Parathyroid adenoma (tissue), 2 donors: ENCODE measurements around the gene PDS5B.
"Not testable (repeated sequence)": the region's sequence is repeated elsewhere in the genome, so short reads cannot be mapped to it uniquely, and the experiment has no call there.

Experiments
- H2AFZ ChIP-seq: fragments of 300-600 bp; sonication (generic); one replicate; pipeline ENCODE4 v1.7.0; 2017; ENCODE audit warnings: antibody characterized with exemption, mild to moderate bottlenecking
- H3K27ac ChIP-seq: fragments of 300-600 bp; sonication (generic); one replicate; pipeline ENCODE4 v1.7.0; 2017
- H3K27me3 ChIP-seq: fragments of 300-600 bp; sonication (generic); one replicate; pipeline ENCODE4 v1.7.0; 2017; ENCODE audit warnings: low read length; ENCODE audit not compliant: control insufficient read depth, insufficient read depth
- H3K36me3 ChIP-seq: fragments of 300-600 bp; sonication (generic); one replicate; pipeline ENCODE4 v1.7.0; 2017; ENCODE audit warnings: low read length; ENCODE audit not compliant: control insufficient read depth, insufficient read depth
- H3K4me1 ChIP-seq: fragments of 300-600 bp; sonication (generic); one replicate; pipeline ENCODE4 v1.7.0; 2017; ENCODE audit warnings: control low read depth
- H3K4me2 ChIP-seq: fragments of 300-600 bp; sonication (generic); one replicate; pipeline ENCODE4 v1.7.0; 2017; ENCODE audit warnings: low read length
- H3K4me3 ChIP-seq: fragments of 300-600 bp; sonication (generic); one replicate; pipeline ENCODE4 v1.7.0; 2017; ENCODE audit warnings: low read depth, low read length
- H3K79me2 ChIP-seq: fragments of 300-600 bp; sonication (generic); one replicate; pipeline ENCODE4 v1.7.0; 2017; ENCODE audit warnings: control low read depth
- H3K9ac ChIP-seq: fragments of 300-600 bp; sonication (generic); one replicate; pipeline ENCODE4 v1.7.0; 2017; ENCODE audit warnings: mild to moderate bottlenecking
- H3K9me3 ChIP-seq: fragments of 300-600 bp; sonication (generic); one replicate; pipeline ENCODE4 v1.7.0; 2017; ENCODE audit warnings: low read length; ENCODE audit not compliant: control insufficient read depth
- TF ChIP-seq, protein P1 (sequence below): fragments of 300-600 bp; sonication (generic); IDR thresholded peaks from one replicate; pipeline ENCODE4 v1.7.0; 2017; ENCODE audit warnings: antibody characterized with exemption, mild to moderate bottlenecking
- donor health status: primary hyperparathyroidism.

PDS5B gene

DNA sequence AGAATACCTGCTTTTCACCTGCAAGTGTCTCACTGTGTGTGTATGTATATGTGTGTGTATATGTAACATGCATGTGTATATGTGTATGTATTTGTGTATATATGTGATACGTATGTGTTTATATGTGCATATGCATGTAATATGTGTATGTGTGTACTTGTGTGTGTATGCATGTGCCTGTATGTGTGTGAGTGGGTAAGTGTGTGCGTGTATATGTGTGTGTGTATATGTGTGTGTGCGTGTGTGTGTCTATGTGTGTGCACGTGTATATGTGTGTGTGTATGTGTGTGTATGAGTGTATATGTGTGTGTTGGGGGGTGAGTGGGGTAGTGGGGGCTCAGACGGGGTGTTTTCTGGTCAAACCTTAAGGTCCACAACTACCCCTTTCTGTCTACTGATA lies 237.3 kb downstream of the PDS5B start:
- Histone ChIP-seq H3K4me1 (no peaks in the 10 kb centered on the region), H3K9ac (no peak overlapping the region), H2AFZ (no peak overlapping the region), H3K4me2 (no peak overlapping the region), H3K27me3 (no peaks in the 10 kb centered on the region), H3K36me3 (no peaks in the 10 kb centered on the region), H3K4me3 (no peak overlapping the region), H3K27ac (no peak overlapping the region), H3K79me2 (no peaks in the 10 kb centered on the region), H3K9me3 (no peaks in the 10 kb centered on the region)
- TF ChIP-seq, protein P1, sequence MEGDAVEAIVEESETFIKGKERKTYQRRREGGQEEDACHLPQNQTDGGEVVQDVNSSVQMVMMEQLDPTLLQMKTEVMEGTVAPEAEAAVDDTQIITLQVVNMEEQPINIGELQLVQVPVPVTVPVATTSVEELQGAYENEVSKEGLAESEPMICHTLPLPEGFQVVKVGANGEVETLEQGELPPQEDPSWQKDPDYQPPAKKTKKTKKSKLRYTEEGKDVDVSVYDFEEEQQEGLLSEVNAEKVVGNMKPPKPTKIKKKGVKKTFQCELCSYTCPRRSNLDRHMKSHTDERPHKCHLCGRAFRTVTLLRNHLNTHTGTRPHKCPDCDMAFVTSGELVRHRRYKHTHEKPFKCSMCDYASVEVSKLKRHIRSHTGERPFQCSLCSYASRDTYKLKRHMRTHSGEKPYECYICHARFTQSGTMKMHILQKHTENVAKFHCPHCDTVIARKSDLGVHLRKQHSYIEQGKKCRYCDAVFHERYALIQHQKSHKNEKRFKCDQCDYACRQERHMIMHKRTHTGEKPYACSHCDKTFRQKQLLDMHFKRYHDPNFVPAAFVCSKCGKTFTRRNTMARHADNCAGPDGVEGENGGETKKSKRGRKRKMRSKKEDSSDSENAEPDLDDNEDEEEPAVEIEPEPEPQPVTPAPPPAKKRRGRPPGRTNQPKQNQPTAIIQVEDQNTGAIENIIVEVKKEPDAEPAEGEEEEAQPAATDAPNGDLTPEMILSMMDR: no peak

DNA sequence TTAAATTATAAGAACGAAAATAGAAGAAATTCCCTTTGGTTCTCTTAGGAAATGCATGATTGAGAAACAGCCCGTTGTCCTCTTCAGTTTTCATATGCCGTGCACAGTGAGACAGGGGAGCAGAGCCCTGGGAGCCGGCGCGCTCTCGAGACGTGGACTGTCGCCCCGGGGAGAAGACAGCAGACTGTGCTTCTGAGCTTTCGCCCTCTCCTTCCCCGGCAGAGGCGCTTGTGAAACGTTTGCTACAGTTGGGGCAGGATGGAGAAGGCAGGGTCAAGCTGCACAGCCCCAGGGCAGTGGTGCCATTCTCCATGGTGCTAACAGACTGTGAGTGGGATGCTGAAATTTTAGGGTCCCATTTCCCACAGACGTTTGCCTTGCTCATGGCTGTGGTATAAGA lies 237.8 kb downstream of the PDS5B start:
- Histone ChIP-seq H3K27ac (no peak overlapping the region), H3K27me3 (no peaks in the 10 kb centered on the region), H3K9ac (no peak overlapping the region), H3K9me3 (no peaks in the 10 kb centered on the region), H3K36me3 (no peaks in the 10 kb centered on the region), H2AFZ (no peak overlapping the region), H3K4me1 (no peaks in the 10 kb centered on the region), H3K79me2 (no peaks in the 10 kb centered on the region), H3K4me2 (no peak overlapping the region), H3K4me3 (no peak overlapping the region)
- TF ChIP-seq, protein P1: no peak

DNA sequence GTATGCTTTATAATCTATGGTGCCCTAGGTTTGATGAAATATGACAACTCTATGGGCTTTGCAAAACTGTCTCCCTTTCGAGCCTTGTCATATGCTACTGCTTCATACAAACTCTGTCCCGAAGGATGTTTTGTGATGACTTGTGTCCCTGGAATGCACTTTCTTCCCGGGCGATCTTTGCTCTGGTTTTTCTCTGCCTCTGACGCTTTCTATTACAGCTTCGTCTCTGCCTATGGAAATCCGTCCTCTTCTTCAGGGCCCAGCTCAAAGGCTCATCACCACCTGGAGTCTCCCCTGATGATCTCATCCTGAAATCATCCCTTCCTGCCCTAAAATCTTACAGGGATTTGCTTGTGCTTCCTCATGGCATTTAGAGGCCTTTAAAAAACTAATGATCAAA lies 238.4 kb downstream of the PDS5B start:
- TF ChIP-seq, protein P1: no peak
- no peaks in the 10 kb centered on the region for H3K27me3 ChIP-seq
- no peak overlapping the region for H3K4me2 ChIP-seq
- H3K4me3 ChIP-seq: no peak overlapping the region
- no peak overlapping the region for H2AFZ ChIP-seq
- no peak overlapping the region for H3K9ac ChIP-seq
- peaks cover 2% of the 10 kb centered on the region for H3K4me1 ChIP-seq
- H3K27ac ChIP-seq: no peak overlapping the region
- H3K9me3 ChIP-seq: no peaks in the 10 kb centered on the region
- H3K36me3 ChIP-seq: no peaks in the 10 kb centered on the region
- no peaks in the 10 kb centered on the region for H3K79me2 ChIP-seq

DNA sequence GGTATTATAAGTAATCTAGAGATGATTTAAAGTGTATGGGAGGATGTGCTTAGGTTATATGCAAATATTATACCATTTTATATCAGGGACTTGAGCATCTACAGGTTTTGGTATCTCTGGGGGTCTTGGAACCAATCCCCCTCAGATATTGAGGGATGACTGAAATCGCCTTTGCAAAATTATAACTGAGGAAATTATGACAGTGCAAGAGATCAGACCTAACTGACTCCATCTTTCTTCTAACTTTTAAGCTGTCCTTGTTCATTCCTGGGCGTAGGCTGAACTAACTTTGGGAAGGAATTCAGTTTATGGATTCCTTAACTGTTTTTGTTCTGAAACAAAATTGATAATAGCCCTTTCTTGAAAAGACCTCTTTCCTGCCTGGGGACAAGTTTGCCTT lies 239.2 kb downstream of the PDS5B start:
- Histone ChIP-seq H3K27me3 (no peaks in the 10 kb centered on the region), H3K9me3 (no peaks in the 10 kb centered on the region), H3K4me3 (no peak overlapping the region), H3K4me2 (no peak overlapping the region), H3K9ac (no peak overlapping the region), H3K36me3 (no peaks in the 10 kb centered on the region), H2AFZ (no peak overlapping the region), H3K4me1 (peaks cover 2% of the 10 kb centered on the region), H3K79me2 (no peaks in the 10 kb centered on the region), H3K27ac (no peak overlapping the region)
- TF ChIP-seq, protein P1: no peak

DNA sequence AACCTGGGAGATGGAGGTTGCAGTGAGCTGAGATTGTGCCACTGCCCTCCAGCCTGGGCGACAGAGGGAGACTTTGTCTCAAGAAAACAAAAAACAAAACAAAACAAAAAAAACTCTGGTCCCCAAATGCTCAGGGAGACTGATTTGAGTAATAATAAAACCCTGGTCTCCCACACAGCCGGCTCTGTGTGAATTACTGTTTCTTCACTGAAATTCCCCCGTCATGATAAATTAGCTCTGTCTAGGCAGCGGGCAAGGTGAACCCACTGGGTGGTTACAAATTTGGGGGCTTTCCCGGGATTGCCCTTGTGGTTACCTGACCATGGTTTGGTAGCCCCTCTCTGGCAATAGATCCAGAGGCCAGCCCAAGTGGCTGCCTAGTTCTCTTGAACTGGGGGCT lies 240.1 kb downstream of the PDS5B start:
- H3K4me2 ChIP-seq, H3K27ac ChIP-seq, H3K36me3 ChIP-seq, H3K4me1 ChIP-seq, H3K9ac ChIP-seq, H2AFZ ChIP-seq, H3K4me3 ChIP-seq, H3K79me2 ChIP-seq, H3K9me3 ChIP-seq, H3K27me3 ChIP-seq: not testable (repeated sequence)
